Esophagus muscularis mucosa (tissue), 4 donors: ENCODE results near the gene NCOA1. TPM values are rescaled to one million over a fixed set of nuclear protein-coding genes. Genes with fewer than 3 reads are reported as not detected.

Experiments
- DNase-seq: peaks from one replicate; pipeline ENCODE4 v3.0.0-alpha.2; 2017; ENCODE audit errors: extremely low spot score
- H3K27ac ChIP-seq, 4 donors: fragments of 200-600 bp; sonication (generic); replicated peaks in 1 of 4; 1 replicate in 3 of 4; 2 replicates in 1 of 4; pipeline ENCODE4 v1.5.1; 2016 to 2019; ENCODE audit warnings: mild to moderate bottlenecking in 1 of 4
- H3K27me3 ChIP-seq, 4 donors: fragments of 200-600 bp; sonication (generic); one replicate each; pipeline versions ENCODE4 v1.5.1 to v1.6.0; 2016 to 2019
- H3K36me3 ChIP-seq, 4 donors: fragments of 200-600 bp; sonication (generic); one replicate each; pipeline ENCODE4 v1.5.1; 2016 to 2019
- H3K4me1 ChIP-seq, 4 donors: fragments of 200-600 bp; sonication (generic); one replicate each; pipeline ENCODE4 v1.5.1; 2016 to 2019
- H3K4me3 ChIP-seq, 4 donors: fragments of 200-600 bp; sonication (generic); 1 replicate in 2 of 4; 2 replicates in 2 of 4; pipeline ENCODE4 v1.5.1; 2016 to 2019; ENCODE audit warnings: mild to moderate bottlenecking in 4 of 4, moderate library complexity in 1 of 4
- H3K9me3 ChIP-seq, 4 donors: fragments of 200-600 bp; sonication (generic); 1 replicate in 3 of 4; 2 replicates in 1 of 4; pipeline ENCODE4 v1.5.1; 2016 to 2019
- CTCF ChIP-seq, 3 experiments: fragments of 200-600 bp in 2 of 3; fragments of 450-650 bp in 1 of 3; sonication (generic) in 2 of 3; IDR thresholded peaks; one replicate each; pipeline ENCODE4 v1.5.1; 2017 to 2019; ENCODE audit warnings: antibody characterized with exemption in 3 of 3, mild to moderate bottlenecking in 2 of 3, moderate library complexity in 1 of 3
- EP300 ChIP-seq: sonication (generic); formaldehyde crosslinking; IDR thresholded peaks from one replicate; pipeline ENCODE4 v1.6.1; 2017; ENCODE audit warnings: antibody characterized with exemption
- POLR2A ChIP-seq: fragments of 450-650 bp; IDR thresholded peaks from one replicate; pipeline ENCODE4 v1.6.1; 2017; ENCODE audit warnings: antibody characterized with exemption, moderate library complexity, mild to moderate bottlenecking, low read depth
- POLR2AphosphoS5 ChIP-seq, 2 donors: sonication (generic); formaldehyde crosslinking; IDR thresholded peaks; one replicate each; pipeline ENCODE4 v1.6.1; 2017; ENCODE audit warnings: antibody characterized with exemption in 2 of 2
- WGBS: methylation state at CpG from one replicate; pipeline ENCODE4 v1.1.5; 2018; 5-methylcytosine and 5-hydroxymethylcytosine counted together
- intact Hi-C: fragments of 100-400 bp; cut with DNase I; formaldehyde crosslinking; loops from one replicate; pipeline ENCODE4 v1.15.1; 2023
- total RNA-seq, 4 donors: library from RNA; depleted of rRNA; stranded (reverse); fragments of >200 nt; gene quantifications; one replicate each; pipeline versions ENCODE4 v1.1.0 to v1.2.1, GENCODE V29; 2016

Gene NCOA1
- total RNA-seq, 4 donors from 2014 or later = 43.9 to 49.4 (median 47.3) TPM

DNA sequence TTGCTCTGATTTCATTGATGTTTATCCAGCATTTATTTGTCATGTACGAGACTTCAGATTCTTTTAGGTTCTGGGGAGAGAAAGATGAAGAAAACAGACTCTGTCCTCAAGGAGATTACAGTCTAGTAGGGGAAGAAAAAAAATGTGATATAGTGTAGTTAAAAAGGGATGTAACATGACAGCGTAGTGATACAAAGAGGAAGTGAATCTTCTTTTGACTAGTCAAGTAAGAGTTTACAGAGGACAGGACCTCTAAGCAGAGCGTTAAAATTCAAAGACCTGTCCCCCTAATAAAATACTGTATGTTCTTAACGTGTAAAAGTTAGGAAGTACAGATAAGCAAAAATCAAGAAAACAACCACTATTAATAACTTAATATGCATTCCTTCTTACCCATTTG is 47.7 kb downstream of the NCOA1 start:
- WGBS = 91% methylated on average over 4 of the region's 4 CpGs
- DNase-seq = no peak
- intact Hi-C loops = no loop called here
- TF ChIP-seq CTCF (IDR thresholded peaks at IDR 0.05) (no peak), POLR2AphosphoS5 (IDR thresholded peaks at IDR 0.05) (no peak), EP300 (no peak), POLR2A (no peak)
- no peak overlapping the region for H3K4me3 ChIP-seq
- peaks cover 0 to 3% (median 0%) of the 10 kb centered on the region in 4 donors for H3K36me3 ChIP-seq
- H3K9me3 ChIP-seq = peaks cover 0 to 4% (median 0%) of the 10 kb centered on the region in 4 donors
- peaks cover 5 to 14% (median 8%) of the 10 kb centered on the region in 4 donors for H3K4me1 ChIP-seq
- H3K27ac ChIP-seq = no peak overlapping the region
- no peaks in the 10 kb centered on the region for H3K27me3 ChIP-seq

DNA sequence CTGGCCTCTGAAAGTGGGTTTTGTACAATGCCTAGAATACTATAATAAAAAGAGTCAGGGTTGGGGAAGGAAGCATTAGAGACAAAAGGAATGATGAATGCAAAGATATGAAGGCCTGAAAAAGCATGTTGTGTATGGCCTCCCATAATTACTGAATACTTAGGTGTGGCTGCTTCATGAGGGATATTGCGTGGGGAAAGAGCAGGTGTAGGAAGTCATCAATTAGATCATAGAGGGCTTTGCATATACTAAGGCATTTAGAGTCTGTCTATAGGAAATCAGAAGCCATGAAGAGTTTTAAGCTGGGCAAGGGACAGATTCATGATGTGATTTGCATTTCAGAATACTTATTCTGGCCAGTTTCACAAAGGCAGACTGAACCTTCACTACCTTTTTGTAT is 48.2 kb downstream of the NCOA1 start:
- H3K9me3 ChIP-seq = peaks cover 0 to 4% (median under 1%) of the 10 kb centered on the region in 4 donors
- H3K27me3 ChIP-seq = no peaks in the 10 kb centered on the region
- DNase-seq = no peak
- H3K36me3 ChIP-seq = peaks cover 0 to 3% (median 0%) of the 10 kb centered on the region in 4 donors
- no peak overlapping the region for H3K27ac ChIP-seq
- no peak overlapping the region for H3K4me3 ChIP-seq
- 100% methylated on average over 1 of the region's 1 CpG for WGBS
- H3K4me1 ChIP-seq = peaks cover 5 to 14% (median 8%) of the 10 kb centered on the region in 4 donors
- TF ChIP-seq POLR2A (no peak), POLR2AphosphoS5 (IDR thresholded peaks at IDR 0.05) (no peak), EP300 (no peak), CTCF (IDR thresholded peaks at IDR 0.05) (no peak)
- intact Hi-C loops = no loop called here

DNA sequence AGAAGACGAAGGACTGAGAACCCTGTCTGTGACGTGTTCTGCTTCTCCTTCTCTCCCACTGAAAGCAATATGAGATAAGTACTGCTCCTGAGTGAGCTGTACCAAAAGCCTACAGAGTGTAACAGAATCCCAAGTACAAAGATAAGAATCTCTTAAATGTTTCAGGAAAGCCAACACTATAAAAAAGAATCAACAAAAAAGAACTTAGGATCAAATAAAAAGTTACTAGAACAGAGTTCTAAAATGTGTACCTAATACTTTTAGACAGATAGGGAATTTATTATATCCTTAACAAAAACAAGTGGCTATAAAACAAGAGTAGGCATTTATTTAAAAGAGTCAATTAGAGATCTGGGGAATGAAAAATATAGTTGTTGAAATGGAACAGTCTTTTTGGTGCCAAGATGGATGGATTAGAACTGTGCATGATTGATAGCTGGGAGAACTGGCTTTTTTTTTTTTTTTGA is 49.0 kb downstream of the NCOA1 start:
- no peaks in the 10 kb centered on the region for H3K27me3 ChIP-seq
- no peak overlapping the region for H3K4me3 ChIP-seq
- peaks cover 5 to 14% (median 8%) of the 10 kb centered on the region in 4 donors for H3K4me1 ChIP-seq
- 87% methylated on average over 2 of the region's 2 CpGs for WGBS
- H3K36me3 ChIP-seq = peaks cover 0 to 3% (median 0%) of the 10 kb centered on the region in 4 donors
- peaks cover 0 to 4% (median 2%) of the 10 kb centered on the region in 4 donors for H3K9me3 ChIP-seq
- no peak overlapping the region for H3K27ac ChIP-seq
- DNase-seq = no peak
- intact Hi-C loops = no loop called here
- TF ChIP-seq POLR2A (no peak), CTCF (IDR thresholded peaks at IDR 0.05) (no peak)

DNA sequence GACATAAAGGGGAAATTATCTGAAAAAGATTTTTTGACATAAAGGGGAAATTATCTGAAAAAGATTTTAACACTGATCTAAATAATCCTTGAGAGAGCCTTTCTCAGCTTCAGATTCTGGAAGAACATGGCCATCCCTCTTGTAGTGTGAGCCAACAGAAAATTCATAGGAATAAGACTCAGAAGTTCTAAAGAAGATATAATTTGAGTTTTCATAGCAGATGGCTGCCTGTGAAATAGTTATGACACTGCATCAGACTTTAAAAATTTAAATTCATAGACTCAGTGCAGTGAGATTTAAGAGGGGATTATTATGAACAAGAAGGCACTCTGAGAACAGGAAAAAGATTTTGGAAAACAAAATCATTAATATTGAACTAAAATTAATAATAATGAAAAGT is 50.6 kb downstream of the NCOA1 start:
- Histone ChIP-seq H3K4me3 (no peak overlapping the region), H3K27ac (no peak overlapping the region), H3K9me3 (peaks cover 0 to 4% (median 2%) of the 10 kb centered on the region in 4 donors), H3K27me3 (no peaks in the 10 kb centered on the region), H3K4me1 (peaks cover 5 to 13% (median 6%) of the 10 kb centered on the region in 4 donors), H3K36me3 (peaks cover 0 to 3% (median 0%) of the 10 kb centered on the region in 4 donors)
- no peak for DNase-seq
- intact Hi-C loops = no loop called here
- TF ChIP-seq CTCF (IDR thresholded peaks at IDR 0.05) (no peak), EP300 (no peak), POLR2AphosphoS5 (IDR thresholded peaks at IDR 0.05) (no peak), POLR2A (no peak)

- Histone ChIP-seq H3K27me3 (no peaks in the 10 kb centered on the region), H3K27ac (no peak overlapping the region), H3K4me3 (no peak overlapping the region), H3K9me3 (peaks cover 0 to 4% (median 2%) of the 10 kb centered on the region in 4 donors), H3K36me3 (no peaks in the 10 kb centered on the region), H3K4me1 (peaks cover 5 to 10% (median 6%) of the 10 kb centered on the region in 4 donors)
- TF ChIP-seq POLR2A (no peak), EP300 (no peak), POLR2AphosphoS5 (IDR thresholded peaks at IDR 0.05) (no peak), CTCF (IDR thresholded peaks at IDR 0.05) (no peak)
- intact Hi-C loops = no loop called here
- no peak for DNase-seq
- WGBS = 96% methylated on average over 3 of the region's 3 CpGs
Measured at GRCh38 chr2:24542269-24542872, 51.3 kb downstream of the NCOA1 start.
